Stimulated activated naive CD8-positive, alpha-beta T cell treated with anti-CD3 and anti-CD28 coated beads, Interleukin-15, amount 100 ng/mL, for 72 hours (primary cell): ENCODE measurements around the gene CNN2.

Experiments
- ATAC-seq: fragments of 150-1000 bp; cut with Tn5 transposase; 2 replicates; pipeline ENCODE4 v1.10.0; 2021; ENCODE audit warnings: mild to moderate bottlenecking, moderate library complexity
- DNase-seq, 2 donors: peaks; one replicate each; pipeline ENCODE4 v3.0.0; 2021 to 2022
- H3K27ac Mint-ChIP-seq, 2 donors: one replicate each; pipeline ENCODE4 v1.8.0; 2022; ENCODE audit warnings: mild to moderate bottlenecking in 2 of 2, mixed read lengths in 2 of 2, moderate library complexity in 2 of 2
- H3K27me3 Mint-ChIP-seq: one replicate; pipeline ENCODE4 v1.8.0; 2022; ENCODE audit warnings: mixed read lengths
- H3K4me1 Mint-ChIP-seq: one replicate; pipeline ENCODE4 v1.8.0; 2022; ENCODE audit warnings: mild to moderate bottlenecking, mixed read lengths
- H3K4me3 Mint-ChIP-seq, 2 donors: one replicate each; pipeline ENCODE4 v1.8.0; 2022; ENCODE audit warnings: mild to moderate bottlenecking in 2 of 2, mixed read lengths in 2 of 2, moderate library complexity in 1 of 2
- H3K9me3 Mint-ChIP-seq, 2 donors: one replicate each; pipeline ENCODE4 v1.8.0; 2022; ENCODE audit warnings: mixed read lengths in 2 of 2

The CNN2 gene

DNA sequence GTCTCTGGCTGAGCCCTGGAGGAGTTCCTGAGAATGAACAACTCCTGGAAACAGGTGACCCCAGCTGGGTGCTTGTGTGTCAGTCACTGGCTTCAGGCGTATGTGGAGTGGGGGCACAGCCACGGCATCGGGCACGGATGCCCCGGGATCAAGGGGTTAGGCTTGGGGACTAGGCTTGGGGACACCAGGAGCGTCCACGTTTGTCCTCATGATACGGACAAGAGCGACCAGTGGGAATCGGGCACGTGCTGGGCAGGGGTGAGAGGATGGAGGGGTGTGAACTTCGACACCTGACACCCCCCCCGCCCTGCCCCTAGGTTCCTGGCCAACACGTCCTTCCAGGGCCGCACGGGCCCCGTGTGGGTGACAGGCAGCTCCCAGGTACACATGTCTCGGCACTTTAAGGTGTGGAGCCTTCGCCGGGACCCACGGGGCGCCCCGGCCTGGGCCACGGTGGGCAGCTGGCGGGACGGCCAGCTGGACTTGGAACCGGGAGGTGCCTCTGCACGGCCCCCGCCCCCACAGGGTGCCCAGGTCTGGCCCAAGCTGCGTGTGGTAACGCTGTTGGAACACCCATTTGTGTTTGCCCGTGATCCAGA lies 22.1 kb upstream of the CNN2 start:
- no peak overlapping the region for H3K4me3 Mint-ChIP-seq
- ATAC-seq (no peak), DNase-seq (no peak)
- no peak overlapping the region for H3K27ac Mint-ChIP-seq
- H3K9me3 Mint-ChIP-seq: no peaks in the 10 kb centered on the region
- H3K4me1 Mint-ChIP-seq: peaks cover 9% of the 10 kb centered on the region
- peaks cover 25% of the 10 kb centered on the region for H3K27me3 Mint-ChIP-seq

DNA sequence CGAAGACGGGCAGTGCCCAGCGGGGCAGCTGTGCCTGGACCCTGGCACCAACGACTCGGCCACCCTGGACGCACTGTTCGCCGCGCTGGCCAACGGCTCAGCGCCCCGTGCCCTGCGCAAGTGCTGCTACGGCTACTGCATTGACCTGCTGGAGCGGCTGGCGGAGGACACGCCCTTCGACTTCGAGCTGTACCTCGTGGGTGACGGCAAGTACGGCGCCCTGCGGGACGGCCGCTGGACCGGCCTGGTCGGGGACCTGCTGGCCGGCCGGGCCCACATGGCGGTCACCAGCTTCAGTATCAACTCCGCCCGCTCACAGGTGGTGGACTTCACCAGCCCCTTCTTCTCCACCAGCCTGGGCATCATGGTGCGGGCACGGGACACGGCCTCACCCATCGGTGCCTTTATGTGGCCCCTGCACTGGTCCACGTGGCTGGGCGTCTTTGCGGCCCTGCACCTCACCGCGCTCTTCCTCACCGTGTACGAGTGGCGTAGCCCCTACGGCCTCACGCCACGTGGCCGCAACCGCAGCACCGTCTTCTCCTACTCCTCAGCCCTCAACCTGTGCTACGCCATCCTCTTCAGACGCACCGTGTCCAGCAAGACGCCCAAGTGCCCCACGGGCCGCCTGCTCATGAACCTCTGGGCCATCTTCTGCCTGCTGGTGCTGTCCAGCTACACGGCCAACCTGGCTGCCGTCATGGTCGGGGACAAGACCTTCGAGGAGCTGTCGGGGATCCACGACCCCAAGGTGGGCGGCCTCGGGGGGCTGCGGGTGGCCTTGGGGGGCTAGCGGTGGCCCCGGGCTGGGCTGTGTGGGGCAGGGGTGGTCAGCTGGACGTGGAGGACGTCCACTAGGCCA lies 21.4 kb upstream of the CNN2 start:
- H3K4me3 Mint-ChIP-seq: peak overlapping the region in 1 of 2 donors; percentile 13
- H3K4me1 Mint-ChIP-seq: peaks cover 7% of the 10 kb centered on the region
- DNase-seq (no peak), ATAC-seq (no peak)
- H3K9me3 Mint-ChIP-seq: no peaks in the 10 kb centered on the region
- peak overlapping the region in 1 of 2 donors; percentile 82 for H3K27ac Mint-ChIP-seq
- peaks cover 18% of the 10 kb centered on the region for H3K27me3 Mint-ChIP-seq

DNA sequence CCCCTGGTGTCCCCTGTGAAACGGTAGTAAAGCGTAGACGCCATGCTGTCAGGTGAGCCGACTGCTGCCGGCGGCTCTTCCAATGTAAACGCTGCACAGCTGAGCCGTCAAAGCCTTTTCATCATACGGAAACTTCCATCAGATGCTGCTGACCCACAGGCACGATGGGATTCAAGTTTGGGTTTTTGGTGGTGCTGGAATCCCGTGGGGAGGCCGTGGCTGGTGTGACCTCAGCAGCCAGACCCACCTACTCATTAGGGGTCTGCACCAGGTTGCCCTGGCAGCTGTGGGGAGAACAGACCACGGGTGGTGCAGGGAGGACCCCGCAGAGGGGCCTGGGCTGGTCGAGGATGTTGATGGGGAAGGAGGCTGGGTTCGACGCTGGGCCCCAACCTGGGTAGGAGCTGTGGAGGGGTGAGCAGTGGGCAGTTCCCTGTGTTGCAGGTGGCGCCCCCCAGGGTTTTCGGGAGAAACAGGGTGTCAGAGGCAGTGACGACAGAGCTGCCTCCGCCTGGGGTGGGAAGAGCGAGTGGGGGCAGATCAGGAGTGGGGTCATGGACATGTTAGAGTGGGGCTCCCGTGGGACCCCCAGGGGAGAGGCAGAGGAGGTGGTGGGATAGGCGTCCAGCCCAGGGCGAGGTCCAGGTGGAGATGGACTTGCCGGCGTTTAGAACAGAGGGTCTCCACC lies 19.6 kb upstream of the CNN2 start:
- DNase-seq (no peak), ATAC-seq (no peak)
- Mint-ChIP-seq H3K4me1 (no peaks in the 10 kb centered on the region), H3K9me3 (no peaks in the 10 kb centered on the region), H3K4me3 (no peak overlapping the region), H3K27me3 (peaks cover 9% of the 10 kb centered on the region), H3K27ac (peak overlapping the region in 1 of 2 donors; percentile 49)

DNA sequence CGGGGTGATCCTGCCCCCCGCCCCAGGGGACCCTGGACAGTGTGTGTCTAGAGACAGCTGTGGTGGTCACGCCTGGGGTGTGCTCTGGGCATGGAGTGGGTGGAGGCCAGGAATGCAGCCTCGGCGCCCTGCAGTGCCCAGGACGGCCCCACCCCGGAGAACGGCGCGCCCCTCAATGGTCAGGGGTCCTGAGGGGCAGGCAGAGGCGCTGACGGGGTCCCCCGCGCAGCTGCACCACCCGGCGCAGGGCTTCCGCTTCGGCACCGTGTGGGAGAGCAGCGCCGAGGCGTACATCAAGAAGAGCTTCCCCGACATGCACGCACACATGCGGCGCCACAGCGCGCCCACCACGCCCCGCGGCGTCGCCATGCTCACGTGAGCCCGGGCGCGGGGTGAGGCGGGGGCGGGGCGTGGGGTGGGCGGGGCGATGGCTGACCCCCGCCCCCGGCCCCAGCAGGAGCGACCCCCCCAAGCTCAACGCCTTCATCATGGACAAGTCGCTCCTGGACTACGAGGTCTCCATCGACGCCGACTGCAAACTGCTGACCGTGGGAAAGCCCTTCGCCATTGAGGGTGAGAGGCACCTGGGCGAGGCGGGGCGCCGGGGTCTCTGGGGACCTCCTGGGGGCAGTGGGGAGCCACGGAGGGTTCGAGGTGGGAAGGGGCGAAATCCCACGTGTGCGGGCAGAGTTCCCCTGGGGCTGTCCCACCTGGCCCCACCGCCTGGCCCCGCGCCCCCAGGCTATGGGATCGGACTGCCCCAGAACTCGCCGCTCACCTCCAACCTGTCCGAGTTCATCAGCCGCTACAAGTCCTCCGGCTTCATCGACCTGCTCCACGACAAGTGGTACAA lies 18.8 kb upstream of the CNN2 start:
- peak; percentile 34 for ATAC-seq
- Mint-ChIP-seq H3K4me1 (no peaks in the 10 kb centered on the region), H3K9me3 (no peaks in the 10 kb centered on the region), H3K27ac (peak overlapping the region in 1 of 2 donors; percentile 49), H3K27me3 (peaks cover 4% of the 10 kb centered on the region), H3K4me3 (no peak overlapping the region)
- DNase-seq: no peak

DNA sequence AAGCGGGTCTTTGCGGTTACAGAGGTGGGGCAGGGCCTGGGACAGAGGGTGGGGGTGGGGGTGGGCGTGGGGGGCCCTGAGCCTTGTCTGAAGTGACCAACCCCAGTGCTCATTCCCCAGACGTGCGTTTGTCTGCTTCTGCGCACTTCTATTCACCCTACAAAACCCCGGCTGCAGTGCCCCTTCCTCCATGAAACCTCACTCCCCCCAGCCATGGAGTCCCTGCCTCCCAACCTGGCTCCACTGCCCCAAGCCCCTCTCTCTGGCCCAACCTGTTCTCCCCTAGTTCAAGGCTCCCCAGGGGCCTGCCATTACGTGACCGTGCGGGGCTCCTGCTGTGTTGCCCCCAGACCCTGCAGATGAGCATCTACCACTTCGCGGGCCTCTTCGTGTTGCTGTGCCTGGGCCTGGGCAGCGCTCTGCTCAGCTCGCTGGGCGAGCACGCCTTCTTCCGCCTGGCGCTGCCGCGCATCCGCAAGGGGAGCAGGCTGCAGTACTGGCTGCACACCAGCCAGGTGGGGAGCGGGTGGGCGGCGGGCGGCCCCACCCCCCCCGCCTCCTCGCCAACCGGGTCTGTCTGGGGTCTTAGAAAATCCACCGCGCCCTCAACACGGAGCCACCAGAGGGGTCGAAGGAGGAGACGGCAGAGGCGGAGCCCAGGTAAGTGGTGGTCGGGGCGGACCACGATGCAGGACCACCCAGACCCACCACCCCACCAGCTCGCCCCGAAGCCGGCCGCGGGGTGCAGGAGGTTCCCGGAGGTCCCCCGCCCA lies 18.0 kb upstream of the CNN2 start:
- Mint-ChIP-seq H3K27ac (no peak overlapping the region), H3K4me1 (no peaks in the 10 kb centered on the region), H3K27me3 (no peaks in the 10 kb centered on the region), H3K9me3 (no peaks in the 10 kb centered on the region), H3K4me3 (no peak overlapping the region)
- ATAC-seq (no peak), DNase-seq (no peak)

DNA sequence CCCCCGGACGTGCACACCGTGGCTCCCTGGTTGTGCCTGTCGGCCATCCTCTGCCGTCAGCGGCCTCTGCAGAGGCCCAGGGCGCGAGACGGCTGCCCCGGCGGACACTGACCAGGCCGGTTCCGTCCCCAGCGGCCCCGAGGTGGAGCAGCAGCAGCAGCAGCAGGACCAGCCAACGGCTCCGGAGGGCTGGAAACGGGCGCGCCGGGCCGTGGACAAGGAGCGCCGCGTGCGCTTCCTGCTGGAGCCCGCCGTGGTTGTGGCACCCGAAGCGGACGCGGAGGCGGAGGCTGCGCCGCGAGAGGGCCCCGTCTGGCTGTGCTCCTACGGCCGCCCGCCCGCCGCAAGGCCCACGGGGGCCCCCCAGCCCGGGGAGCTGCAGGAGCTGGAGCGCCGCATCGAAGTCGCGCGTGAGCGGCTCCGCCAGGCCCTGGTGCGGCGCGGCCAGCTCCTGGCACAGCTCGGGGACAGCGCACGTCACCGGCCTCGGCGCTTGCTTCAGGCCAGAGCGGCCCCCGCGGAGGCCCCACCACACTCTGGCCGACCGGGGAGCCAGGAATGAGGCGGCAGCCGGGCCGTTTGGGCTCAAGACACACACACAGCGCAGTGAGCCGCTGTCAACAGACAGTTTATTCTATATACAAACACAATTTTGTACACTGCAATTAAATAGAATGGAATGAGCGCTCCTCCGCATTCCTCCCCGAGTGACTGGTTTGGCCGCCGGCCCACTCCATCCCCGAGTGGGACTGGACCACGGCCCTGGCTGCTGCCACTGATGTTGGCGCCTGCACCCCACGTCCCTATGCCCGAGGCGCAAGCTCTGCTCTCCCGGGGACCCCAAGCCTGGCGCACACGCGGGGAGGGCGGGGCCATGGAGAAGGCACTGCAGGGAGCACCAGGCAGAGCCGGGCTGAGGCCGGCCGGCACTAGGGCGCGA lies 17.1 kb upstream of the CNN2 start:
- Mint-ChIP-seq H3K4me1 (peaks cover 5% of the 10 kb centered on the region), H3K9me3 (no peaks in the 10 kb centered on the region), H3K27me3 (no peaks in the 10 kb centered on the region), H3K27ac (no peak overlapping the region), H3K4me3 (no peak overlapping the region)
- DNase-seq (no peak), ATAC-seq (no peak)

DNA sequence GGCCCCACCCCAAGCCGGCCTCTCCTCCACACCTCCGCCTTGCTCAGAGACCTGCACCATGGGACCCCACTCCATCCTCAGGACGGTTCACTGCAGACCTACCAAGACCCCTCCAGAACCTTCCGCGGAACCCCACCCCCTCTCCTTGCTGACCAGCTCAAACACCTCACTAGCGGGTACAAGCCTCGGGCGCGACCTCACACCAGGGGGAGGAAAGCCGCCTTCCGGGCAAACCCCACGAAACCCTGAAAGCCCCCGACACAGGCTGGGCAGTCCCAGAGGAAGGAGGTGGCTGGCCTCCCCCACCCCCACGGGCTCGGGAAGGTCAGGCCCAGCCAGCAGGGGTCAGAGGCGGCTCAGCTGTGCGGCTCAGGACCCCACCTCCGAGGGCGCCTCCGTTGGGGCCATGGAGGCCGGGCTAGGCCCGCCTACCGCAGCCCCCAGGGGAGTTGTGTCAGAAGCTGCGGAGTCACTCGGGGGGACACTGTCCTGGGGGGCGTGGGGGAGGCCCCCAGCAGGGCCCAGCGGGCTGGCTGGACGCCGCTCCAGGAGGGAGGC lies 16.3 kb upstream of the CNN2 start:
- H3K4me3 Mint-ChIP-seq: no peak overlapping the region
- H3K9me3 Mint-ChIP-seq: no peaks in the 10 kb centered on the region
- ATAC-seq: no peak
- peak overlapping the region in 1 of 2 donors; percentile 27 for H3K27ac Mint-ChIP-seq
- DNase-seq: no peak
- peaks cover 6% of the 10 kb centered on the region for H3K4me1 Mint-ChIP-seq
- no peaks in the 10 kb centered on the region for H3K27me3 Mint-ChIP-seq

DNA sequence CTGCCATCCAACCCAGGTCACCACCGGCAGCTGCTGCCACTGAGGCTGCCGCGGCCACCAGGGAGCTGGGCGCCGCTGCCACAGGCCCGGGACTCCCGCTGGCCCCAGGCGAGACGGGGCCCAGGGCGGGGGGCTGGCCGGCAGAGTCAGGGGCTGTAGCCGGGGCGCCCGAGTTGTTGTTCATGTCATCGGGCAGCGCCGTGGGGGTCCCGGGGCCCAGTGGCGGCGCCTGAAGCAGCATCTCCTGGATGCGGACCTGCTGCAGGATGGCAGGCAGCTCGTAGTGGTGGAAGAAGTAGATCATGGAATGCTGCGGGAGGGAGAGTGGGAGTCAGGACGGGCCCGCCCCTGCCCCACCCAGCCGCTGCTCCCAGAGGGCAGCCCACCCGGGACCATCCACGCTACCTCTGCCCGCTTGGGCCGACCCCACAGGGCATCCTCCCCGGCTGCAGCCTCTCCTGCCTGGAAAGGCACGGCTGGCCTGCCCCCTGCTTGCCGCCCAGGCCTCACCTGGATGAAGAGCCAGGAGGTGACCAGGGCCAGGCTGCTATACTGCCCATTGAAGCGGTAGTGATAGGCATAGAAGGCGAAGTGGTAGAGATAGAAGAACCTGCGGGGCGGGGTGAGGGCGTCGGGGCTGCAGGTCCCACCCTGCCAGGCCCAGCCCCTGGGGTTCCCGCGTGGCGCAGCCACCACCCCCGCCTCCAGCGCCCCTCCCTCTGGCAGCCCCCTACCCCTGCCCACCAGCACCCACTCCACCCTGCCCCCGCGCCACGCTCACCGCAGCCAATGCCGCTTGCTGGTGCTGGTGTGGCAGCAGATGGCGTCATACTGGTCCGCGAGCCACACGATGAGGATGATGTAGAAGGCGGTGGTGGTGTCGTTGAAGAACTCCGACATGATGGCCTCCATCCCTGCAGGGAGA lies 15.6 kb upstream of the CNN2 start:
- DNase-seq: no peak
- peak; percentile 22 for ATAC-seq
- Mint-ChIP-seq H3K4me1 (peaks cover 12% of the 10 kb centered on the region), H3K27ac (peak overlapping the region in 1 of 2 donors; percentile 71), H3K9me3 (no peaks in the 10 kb centered on the region), H3K4me3 (no peak overlapping the region), H3K27me3 (no peaks in the 10 kb centered on the region)

DNA sequence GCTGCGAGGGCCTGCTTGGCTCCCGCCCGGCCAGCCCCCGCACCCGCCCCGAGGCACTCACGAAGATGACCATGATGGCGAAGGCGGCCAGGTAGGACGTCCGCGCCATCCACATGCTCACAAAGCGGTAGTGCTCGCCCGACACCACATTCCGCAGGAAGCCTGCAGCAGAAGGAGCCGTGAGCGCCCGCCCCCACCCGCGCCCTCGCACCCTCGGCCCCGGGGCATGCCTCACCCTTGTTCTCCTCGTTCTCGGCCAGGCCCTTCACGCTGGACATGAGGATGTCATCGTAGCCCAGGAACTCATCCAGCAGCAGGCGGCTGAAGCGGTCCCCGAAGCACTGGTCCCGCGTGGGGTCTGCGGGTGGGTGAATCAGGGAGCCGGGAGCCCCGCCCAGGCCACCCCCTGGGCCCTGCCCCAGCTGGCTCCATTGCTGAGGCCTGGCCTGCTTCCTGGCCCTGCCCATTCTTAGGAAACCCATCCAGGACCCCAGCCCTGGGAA lies 14.5 kb upstream of the CNN2 start:
- Mint-ChIP-seq H3K27ac (peak overlapping the region in 1 of 2 donors; percentile 54), H3K4me1 (peaks cover 22% of the 10 kb centered on the region), H3K9me3 (no peaks in the 10 kb centered on the region), H3K27me3 (no peaks in the 10 kb centered on the region), H3K4me3 (no peak overlapping the region)
- ATAC-seq: no peak
- DNase-seq: no peak

DNA sequence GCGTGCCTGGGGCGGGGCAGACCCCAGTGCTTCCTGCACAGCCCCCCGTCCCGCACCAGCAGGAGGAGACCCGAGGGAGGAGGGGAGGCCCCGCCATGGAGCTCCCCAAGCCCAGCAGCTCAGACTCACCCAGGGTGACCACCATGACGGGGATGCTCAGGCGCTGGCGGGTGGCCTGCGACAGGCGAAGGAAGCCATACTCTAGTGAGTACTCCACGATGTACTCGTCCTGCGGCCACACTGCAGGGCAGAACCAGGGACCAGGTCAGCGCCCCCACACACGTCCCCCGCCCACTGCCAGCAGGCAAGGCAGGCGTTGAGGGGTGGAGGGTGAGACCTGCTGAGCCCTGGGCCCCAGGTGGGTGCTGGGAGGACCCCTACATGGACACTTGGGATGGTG lies 14.1 kb upstream of the CNN2 start:
- no peaks in the 10 kb centered on the region for H3K9me3 Mint-ChIP-seq
- no peak overlapping the region for H3K27ac Mint-ChIP-seq
- H3K27me3 Mint-ChIP-seq: no peaks in the 10 kb centered on the region
- H3K4me1 Mint-ChIP-seq: peaks cover 27% of the 10 kb centered on the region
- H3K4me3 Mint-ChIP-seq: no peak overlapping the region
- ATAC-seq (no peak), DNase-seq (no peak)

DNA sequence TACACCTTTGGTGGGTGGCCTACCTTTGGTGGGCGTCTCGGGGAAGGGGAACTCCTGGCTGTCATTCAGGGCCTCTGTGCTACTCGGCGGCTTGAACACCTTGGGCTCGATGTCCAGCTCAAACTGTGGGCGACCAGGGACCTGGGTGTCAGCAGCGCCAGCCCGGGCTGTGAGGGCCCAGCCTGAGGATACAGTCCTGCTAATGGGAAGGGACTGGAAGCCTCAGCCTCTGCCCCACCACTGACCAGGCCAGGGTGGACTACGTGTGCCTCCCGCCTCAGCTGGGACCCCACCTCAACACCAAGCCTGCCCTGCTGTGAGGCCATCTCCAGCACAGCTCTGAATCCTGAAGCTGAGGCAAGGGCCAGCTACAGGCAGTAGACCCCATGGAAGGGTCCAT lies 13.2 kb upstream of the CNN2 start:
- ATAC-seq (no peak), DNase-seq (no peak)
- Mint-ChIP-seq H3K4me1 (peaks cover 36% of the 10 kb centered on the region), H3K9me3 (no peaks in the 10 kb centered on the region), H3K27ac (no peak overlapping the region), H3K27me3 (no peaks in the 10 kb centered on the region), H3K4me3 (no peak overlapping the region)

DNA sequence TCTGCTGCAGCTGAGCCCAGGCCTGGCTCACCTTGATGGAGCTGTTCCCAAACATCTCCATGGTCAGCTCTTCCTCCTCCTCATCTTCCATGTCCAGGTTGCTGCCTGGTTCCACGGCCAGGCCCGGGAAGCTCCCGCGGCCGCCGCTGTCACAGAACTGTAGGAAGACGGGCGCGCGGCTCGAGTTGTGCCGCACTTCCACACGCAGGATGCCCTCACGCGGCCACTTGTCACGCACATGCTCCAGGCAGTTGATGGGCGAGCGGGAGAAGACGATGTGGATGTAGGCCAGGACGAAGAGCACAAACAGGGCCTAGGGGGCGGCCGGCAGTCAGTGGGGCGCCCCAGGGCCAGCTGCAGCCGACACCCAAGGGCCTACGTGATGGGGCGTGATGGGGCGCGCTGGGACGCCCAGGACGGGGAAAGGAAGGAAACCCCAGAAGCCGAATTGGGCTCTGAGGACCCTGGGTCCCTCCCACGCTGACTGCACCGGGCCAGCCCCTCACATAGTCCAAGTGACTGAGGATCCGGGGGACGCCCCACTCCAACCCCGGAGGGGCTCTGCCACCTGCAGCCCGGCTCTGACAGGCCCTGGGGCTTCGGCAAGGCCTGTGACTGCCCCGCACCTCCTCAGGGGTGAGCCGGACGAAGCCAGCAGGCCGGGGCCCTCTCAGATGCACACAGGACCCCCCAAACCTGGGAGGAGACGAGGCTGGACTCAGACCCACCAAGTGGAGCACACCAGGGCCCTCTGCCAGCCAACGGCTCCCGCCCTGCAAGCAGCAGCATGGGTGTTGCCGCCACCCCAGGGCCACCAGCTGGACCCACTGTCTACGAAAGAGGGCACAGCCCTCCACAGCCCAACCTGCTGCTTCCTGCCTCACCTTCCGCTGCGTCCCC lies 12.0 kb upstream of the CNN2 start:
- Mint-ChIP-seq H3K27me3 (no peaks in the 10 kb centered on the region), H3K4me3 (no peak overlapping the region), H3K27ac (peak overlapping the region in 1 of 2 donors; percentile 50), H3K9me3 (no peaks in the 10 kb centered on the region), H3K4me1 (peaks cover 47% of the 10 kb centered on the region)
- DNase-seq (no peak), ATAC-seq (no peak)
